Activated T-helper 17 cell treated with anti-CD3 and anti-CD28 coated beads, Interleukin-2, amount 50 U/mL, for 72 hours (primary cell): ENCODE data around the gene CENPT. TPM values are rescaled to one million over a fixed set of nuclear protein-coding genes. Genes with fewer than 3 reads are reported as not detected.

Source experiments
- ATAC-seq: fragments of 150-1000 bp; cut with Tn5 transposase; replicated peaks from 2 replicates; pipeline ENCODE4 v1.10.0; 2021; ENCODE audit warnings: mild to moderate bottlenecking, moderate library complexity
- H3K27ac Mint-ChIP-seq: one replicate; pipeline ENCODE4 v1.8.0; 2022; ENCODE audit warnings: mixed read lengths
- H3K27me3 Mint-ChIP-seq: one replicate; pipeline ENCODE4 v1.8.0; 2022; ENCODE audit warnings: mixed read lengths
- H3K36me3 Mint-ChIP-seq: one replicate; pipeline ENCODE4 v1.8.0; 2022; ENCODE audit warnings: low read depth, mild to moderate bottlenecking, mixed read lengths
- H3K4me1 Mint-ChIP-seq: one replicate; pipeline ENCODE4 v1.8.0; 2022; ENCODE audit warnings: mixed read lengths
- H3K4me3 Mint-ChIP-seq: one replicate; pipeline ENCODE4 v1.8.0; 2022; ENCODE audit warnings: mild to moderate bottlenecking, mixed read lengths
- H3K9me3 Mint-ChIP-seq: one replicate; pipeline ENCODE4 v1.8.0; 2022; ENCODE audit warnings: mixed read lengths
- total RNA-seq, 2 donors: library from RNA; stranded (reverse); gene quantifications; one replicate each; pipeline ENCODE4 v1.2.3, GENCODE V29; 2022

CENPT gene
- total RNA-seq, 2 donors from 2014 or later = 61.4 to 64.2 TPM

DNA sequence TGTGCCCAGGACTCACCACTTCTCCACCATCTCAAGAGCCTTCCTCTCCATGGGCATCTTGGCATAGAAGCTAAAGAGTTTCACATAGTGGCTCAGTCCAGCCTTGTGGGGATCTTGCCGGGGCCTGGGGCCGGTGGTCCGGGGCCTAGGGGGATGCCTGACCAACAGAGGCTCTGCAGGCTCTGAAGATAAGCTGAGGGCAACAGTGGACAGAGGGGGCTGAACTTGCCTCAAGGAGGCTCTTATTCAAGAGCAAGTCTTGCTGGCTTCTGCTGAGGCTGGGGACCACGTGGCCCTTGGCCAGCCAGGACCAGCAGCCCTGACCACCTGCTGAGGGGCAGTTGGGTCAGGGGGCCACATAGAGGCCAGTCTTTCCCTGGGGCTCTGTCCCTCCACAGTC lies 18.8 kb downstream of the CENPT start:
- Mint-ChIP-seq H3K27me3 (no peaks in the 10 kb centered on the region), H3K27ac (no peak overlapping the region), H3K9me3 (no peaks in the 10 kb centered on the region), H3K36me3 (peaks cover 21% of the 10 kb centered on the region), H3K4me1 (no peaks in the 10 kb centered on the region), H3K4me3 (no peak overlapping the region)
- no peak for ATAC-seq

DNA sequence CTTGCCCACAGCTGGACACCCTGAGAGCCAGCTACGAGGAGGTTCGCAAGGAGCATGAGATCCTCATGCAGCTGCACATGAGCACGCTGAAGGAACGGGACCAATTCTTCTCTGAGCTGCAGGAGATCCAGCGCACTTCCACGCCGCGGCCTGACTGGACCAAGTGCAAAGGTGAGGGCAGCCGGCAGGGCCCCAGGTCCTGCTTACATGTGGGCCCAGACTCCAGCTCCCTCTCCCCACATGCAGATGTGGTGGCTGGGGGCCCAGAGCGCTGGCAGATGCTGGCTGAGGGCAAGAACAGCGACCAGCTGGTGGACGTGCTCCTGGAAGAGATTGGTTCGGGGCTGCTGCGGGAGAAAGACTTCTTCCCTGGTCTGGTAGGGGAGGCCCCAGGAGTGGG lies 21.6 kb downstream of the CENPT start:
- Mint-ChIP-seq H3K4me3 (no peak overlapping the region), H3K36me3 (peaks cover 13% of the 10 kb centered on the region), H3K27me3 (no peaks in the 10 kb centered on the region), H3K4me1 (no peaks in the 10 kb centered on the region), H3K27ac (peak overlapping the region; percentile 65), H3K9me3 (no peaks in the 10 kb centered on the region)
- ATAC-seq = no peak

DNA sequence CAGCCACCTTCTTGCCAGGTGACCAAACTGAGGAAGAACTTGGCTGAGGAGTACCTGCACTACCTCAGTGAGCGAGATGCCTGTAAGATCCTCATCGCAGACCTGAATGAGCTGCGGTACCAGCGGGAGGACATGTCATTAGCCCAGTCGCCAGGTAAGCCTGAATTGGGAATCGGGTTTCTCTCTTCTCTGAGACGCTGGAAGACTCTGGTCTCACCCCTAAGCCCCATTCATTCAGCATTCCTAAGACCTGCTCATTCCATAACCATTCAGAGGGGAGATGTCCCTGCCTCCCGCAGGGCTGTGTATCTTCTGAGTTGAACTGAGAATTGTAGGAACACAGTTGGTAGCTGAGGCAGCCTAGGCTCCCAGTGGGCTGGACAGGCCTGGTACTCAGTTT lies 22.4 kb downstream of the CENPT start:
- H3K27ac Mint-ChIP-seq = peak overlapping the region; percentile 65

DNA sequence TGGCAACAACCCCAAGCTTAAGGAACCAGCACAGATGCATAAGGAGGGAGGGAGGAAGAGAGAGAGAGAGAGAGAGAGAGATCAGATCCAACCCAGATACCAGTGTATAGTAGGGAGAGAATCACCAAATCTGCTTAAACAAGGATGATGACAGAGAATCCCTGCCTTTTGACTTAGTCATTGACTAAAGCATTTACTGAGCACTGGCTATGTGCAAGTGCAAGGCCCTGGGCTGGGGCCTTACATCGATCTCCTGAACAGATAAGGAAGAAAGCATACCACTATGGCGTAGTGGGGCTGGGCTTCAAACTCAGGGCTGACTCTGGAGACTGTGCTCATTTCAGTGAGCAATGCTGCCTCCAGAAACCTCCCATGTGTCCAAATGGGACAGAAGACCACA lies 25.0 kb downstream of the CENPT start:
- Mint-ChIP-seq H3K9me3 (no peaks in the 10 kb centered on the region), H3K36me3 (no peaks in the 10 kb centered on the region), H3K4me3 (no peak overlapping the region), H3K4me1 (no peaks in the 10 kb centered on the region), H3K27ac (no peak overlapping the region), H3K27me3 (no peaks in the 10 kb centered on the region)
- no peak for ATAC-seq

More for the DNA sequence above, 22.4 kb downstream of the CENPT start:
- no peak for ATAC-seq
- H3K4me3 Mint-ChIP-seq = no peak overlapping the region
- peaks cover 6% of the 10 kb centered on the region for H3K36me3 Mint-ChIP-seq
- H3K4me1 Mint-ChIP-seq = no peaks in the 10 kb centered on the region
- no peaks in the 10 kb centered on the region for H3K9me3 Mint-ChIP-seq
- no peaks in the 10 kb centered on the region for H3K27me3 Mint-ChIP-seq

DNA sequence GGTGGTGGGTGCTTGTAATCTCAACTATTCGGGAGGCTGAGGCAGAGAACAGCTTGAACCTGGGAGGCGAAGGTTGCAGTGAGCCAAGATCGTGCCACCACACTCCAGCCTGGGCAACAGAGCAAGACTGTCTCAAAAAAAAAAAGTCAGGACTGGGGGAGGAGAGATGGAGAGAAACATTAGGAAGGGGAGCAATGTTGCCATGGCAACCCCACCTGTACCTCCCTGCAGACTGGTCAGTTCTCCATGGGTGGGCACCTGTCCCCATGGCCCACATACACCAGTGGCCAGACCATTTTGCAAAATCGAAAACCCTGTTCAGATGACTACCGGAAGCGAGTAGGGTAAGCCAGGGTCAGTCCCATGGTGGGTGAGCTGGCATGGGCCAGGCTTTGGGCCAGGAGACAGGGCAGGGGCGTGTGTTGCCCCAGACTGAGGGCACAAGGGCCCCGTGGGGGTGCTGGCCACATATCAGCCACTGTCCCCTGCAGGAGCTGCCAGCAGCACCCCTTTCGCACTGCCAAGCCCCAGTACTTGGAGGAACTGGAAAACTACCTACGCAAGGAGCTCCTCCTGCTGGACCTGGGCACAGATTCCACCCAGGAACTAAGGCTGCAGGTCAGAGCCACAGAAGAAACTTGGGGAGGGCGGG lies 26.8 kb downstream of the CENPT start:
- H3K9me3 Mint-ChIP-seq = no peaks in the 10 kb centered on the region
- no peaks in the 10 kb centered on the region for H3K36me3 Mint-ChIP-seq
- no peaks in the 10 kb centered on the region for H3K4me1 Mint-ChIP-seq
- H3K4me3 Mint-ChIP-seq = no peak overlapping the region
- no peaks in the 10 kb centered on the region for H3K27me3 Mint-ChIP-seq
- H3K27ac Mint-ChIP-seq = no peak overlapping the region
- no peak for ATAC-seq

DNA sequence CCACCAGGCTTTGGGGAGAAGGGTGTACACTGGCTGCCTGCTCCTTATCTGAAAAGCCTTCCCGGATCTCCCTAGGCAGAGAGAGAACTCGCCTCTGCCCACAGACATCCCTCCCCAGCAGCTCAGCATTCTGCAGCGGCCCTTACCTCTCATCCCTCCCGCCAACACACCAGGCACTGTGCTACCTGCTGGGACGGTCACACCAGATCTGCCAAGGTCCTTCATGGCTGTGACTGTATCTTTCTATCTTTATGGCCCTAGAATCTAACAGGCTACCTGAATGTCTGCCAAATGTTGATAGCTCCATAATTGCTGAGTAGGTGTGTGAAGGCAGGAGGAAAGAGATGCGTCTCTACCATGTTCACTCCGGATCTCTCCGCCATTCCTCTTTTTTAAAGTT lies 32.9 kb downstream of the CENPT start:
- H3K27ac Mint-ChIP-seq = no peak overlapping the region
- no peak for ATAC-seq
- no peaks in the 10 kb centered on the region for H3K36me3 Mint-ChIP-seq
- H3K4me1 Mint-ChIP-seq = no peaks in the 10 kb centered on the region
- no peaks in the 10 kb centered on the region for H3K27me3 Mint-ChIP-seq
- H3K9me3 Mint-ChIP-seq = no peaks in the 10 kb centered on the region
- no peak overlapping the region for H3K4me3 Mint-ChIP-seq

DNA sequence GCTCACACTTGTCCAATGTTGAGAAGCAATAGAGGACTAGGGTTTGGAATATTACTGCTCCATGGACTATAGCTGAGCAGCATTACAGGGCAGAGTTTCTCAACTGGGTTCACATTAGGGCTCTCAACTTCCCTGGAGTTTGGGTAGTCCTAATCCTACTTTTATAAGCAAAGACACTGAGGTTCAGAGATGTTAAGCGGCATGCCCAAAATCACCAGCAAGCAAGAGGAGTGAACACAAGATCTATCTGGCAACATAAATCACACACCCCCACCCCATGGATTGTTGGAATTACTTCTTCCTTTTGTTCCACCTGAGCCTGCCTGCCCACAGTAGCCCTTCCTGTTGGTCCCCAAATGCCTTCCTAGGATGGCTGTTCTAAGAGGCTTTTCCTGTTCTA lies 35.6 kb downstream of the CENPT start:
- no peak overlapping the region for H3K4me3 Mint-ChIP-seq
- H3K36me3 Mint-ChIP-seq = no peaks in the 10 kb centered on the region
- no peak for ATAC-seq
- H3K4me1 Mint-ChIP-seq = no peaks in the 10 kb centered on the region
- no peaks in the 10 kb centered on the region for H3K27me3 Mint-ChIP-seq
- no peak overlapping the region for H3K27ac Mint-ChIP-seq
- no peaks in the 10 kb centered on the region for H3K9me3 Mint-ChIP-seq

DNA sequence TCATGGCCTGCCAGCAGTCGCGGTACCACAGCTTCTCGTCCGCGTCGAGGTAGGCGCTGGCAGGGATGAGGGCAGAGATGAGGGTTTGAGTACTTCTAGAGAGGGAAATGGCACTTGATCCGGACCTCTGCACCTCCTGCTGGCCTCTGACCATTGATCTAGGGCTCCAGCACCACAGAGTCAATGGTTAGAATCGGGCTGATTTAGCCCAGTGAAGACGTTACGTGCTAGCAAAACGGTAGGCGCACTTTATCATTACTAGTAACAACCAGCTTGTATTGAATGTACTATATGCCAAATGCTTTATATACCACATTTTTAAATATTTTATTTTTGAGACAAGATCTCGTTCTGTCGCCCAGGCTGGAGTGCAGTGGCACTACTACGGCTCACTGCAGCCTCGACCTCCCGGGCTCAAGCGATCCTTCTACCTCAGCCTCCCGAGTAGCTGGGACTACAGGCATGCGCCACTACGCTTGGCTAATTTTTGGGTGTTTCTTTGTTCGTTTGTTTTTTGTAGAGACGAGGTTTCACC lies 40.3 kb downstream of the CENPT start:
- H3K27me3 Mint-ChIP-seq = no peaks in the 10 kb centered on the region
- H3K4me3 Mint-ChIP-seq = peak overlapping the region; percentile 77
- no peak for ATAC-seq
- peaks cover 35% of the 10 kb centered on the region for H3K36me3 Mint-ChIP-seq
- no peaks in the 10 kb centered on the region for H3K9me3 Mint-ChIP-seq
- H3K4me1 Mint-ChIP-seq = peaks cover 12% of the 10 kb centered on the region
- H3K27ac Mint-ChIP-seq = peak overlapping the region; percentile 57

DNA sequence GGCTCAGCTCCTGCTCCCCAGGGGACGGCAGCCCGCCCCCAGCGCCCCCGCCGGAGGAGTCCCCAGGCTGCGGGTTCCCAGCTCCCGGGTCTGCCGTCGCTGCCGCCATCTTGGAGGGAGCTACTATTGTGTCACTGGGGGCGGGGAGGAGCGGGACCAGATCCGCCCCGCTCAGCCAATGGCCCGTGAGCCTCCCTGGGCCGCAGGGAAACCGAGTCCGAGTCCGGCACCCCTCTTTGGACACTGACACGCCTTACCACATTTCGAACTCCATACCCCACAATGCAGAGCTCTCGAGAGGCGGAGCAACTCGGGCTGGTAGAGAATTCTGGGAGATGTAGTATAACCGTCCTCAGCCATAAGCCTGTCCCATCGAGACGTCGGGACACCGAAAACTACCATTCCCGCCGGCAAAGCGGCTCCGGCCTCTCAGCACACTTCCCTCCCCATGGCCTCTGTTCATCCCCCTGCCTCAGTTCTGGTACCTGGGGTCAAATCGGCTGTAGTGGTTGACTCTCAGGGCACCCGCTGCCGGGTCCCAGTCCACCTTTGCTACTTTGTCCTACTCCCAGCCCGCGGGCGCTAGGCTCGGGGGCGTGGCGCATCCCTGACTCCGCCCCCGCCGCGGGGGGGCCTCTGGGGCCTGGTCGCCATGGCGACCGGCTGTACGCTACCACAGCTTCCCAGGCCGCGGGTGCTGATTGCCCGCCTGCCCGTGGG lies 40.9 kb downstream of the CENPT start, which contains the start of the genes RANBP10 and TSNAXIP1:
Gene RANBP10, minus strand, starts transcription at position 133 of the 720 bp plus-strand sequence. Its CDS starts 24 bp downstream, at position 109.
Gene TSNAXIP1, plus strand, starts transcription at position 462 of the 720 bp plus-strand sequence. CDS start 261 bp downstream, outside the sequence.
- H3K27me3 Mint-ChIP-seq = no peaks in the 10 kb centered on the region

DNA sequence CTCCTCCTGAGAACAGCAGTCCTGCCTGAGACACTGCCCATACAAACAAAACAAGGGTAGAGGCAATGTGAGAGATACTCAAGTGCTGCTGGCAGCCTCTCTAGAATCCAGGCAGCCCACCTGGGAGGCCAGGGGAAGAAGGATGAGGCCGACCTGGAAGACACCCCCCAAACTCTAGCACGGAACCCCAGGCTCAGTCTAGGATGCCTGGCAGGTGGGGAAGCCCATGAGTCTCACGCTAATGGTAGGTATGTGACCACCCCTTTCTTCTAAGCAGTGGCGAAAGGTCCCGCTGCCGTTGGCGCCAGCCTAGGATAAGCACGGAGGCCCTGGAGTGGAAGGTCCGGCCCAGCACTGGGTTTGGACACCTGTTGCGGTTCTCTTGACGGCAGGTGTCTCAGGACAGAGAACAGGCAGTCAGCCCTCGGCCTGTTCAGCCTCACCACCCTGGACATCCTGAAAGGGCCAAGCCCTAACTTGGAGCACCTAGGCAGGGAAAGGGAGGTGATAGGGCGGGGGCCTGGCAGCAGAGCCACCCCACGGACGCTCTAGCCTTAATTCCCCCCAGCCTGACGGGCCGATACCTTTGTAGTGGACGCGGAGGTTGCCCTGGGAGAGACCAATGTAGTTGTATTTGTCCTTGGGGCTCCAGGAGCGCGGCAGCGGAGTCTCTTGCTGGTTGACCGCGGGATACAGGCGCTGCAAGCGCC lies 41.6 kb downstream of the CENPT start:
- no peak for ATAC-seq
- Mint-ChIP-seq H3K4me3 (peak overlapping the region; percentile 77), H3K36me3 (peaks cover 46% of the 10 kb centered on the region), H3K9me3 (no peaks in the 10 kb centered on the region), H3K4me1 (peaks cover 21% of the 10 kb centered on the region), H3K27ac (peak overlapping the region; percentile 57), H3K27me3 (no peaks in the 10 kb centered on the region)

More for the DNA sequence above, 40.9 kb downstream of the CENPT start, which contains the start of the genes RANBP10 and TSNAXIP1:
- peak; percentile 96 for ATAC-seq
- peaks cover 41% of the 10 kb centered on the region for H3K36me3 Mint-ChIP-seq
- peaks cover 18% of the 10 kb centered on the region for H3K4me1 Mint-ChIP-seq
- peak within 1 kb of the TSS; percentile 57 for H3K27ac Mint-ChIP-seq
- peak within 1 kb of the TSS; percentile 77 for H3K4me3 Mint-ChIP-seq
- no peaks in the 10 kb centered on the region for H3K9me3 Mint-ChIP-seq

DNA sequence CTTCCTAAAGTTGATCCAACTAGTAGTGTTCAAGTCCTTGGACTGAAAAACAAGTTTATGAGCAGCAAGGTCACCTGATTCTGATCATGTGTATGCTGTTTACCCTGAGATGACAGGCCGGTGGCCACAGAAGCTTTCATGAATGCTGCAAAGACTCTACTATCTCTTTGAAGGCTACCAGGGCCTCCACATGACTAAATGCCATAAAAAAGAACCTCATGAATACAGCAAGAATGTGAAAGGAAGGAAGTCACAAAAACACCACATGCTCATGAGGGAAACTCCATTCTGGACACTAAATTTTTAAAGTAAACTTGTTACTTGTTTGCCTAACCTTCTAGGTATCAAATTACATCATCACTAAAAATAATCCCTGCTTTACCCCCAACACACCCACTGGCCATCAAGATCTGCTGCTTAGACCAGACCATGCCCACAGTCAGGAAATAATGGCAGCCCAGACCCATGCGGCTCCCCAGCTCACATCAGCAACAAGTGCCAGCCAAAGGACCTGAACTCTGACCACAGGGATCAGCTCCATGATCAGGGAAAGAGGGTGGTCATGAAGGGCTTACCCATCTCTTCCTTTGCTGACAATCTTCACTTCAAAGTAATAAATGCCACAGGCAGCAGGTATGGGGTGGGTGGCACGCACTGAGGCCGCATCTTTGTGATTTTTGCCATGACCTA lies 42.5 kb downstream of the CENPT start:
- no peak for ATAC-seq
- Mint-ChIP-seq H3K27ac (peak overlapping the region; percentile 57), H3K4me3 (peak overlapping the region; percentile 77), H3K36me3 (peaks cover 55% of the 10 kb centered on the region), H3K9me3 (no peaks in the 10 kb centered on the region), H3K4me1 (peaks cover 27% of the 10 kb centered on the region), H3K27me3 (no peaks in the 10 kb centered on the region)

DNA sequence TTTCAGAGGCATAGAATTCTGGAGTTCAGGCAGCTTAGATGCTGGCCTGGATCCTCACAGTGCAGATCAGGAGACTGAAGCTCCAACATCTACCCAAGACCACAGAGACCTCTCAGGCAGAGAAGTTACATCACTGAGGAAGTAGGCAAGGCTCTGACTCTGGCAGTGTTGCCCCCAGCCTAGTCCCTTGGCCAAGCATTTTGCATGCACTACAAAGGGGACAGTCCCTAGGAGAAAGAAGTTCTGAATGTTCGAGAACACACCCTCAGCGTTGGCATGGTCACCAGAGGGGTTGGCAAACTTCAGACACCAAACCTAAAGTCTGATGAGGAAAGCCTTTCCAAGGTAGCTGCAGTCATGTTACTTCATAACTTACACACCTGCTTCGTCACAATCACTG lies 43.6 kb downstream of the CENPT start:
- no peak for ATAC-seq
- no peaks in the 10 kb centered on the region for H3K27me3 Mint-ChIP-seq
- H3K36me3 Mint-ChIP-seq = peaks cover 65% of the 10 kb centered on the region
- H3K4me3 Mint-ChIP-seq = peak overlapping the region; percentile 77
- peaks cover 32% of the 10 kb centered on the region for H3K4me1 Mint-ChIP-seq
- H3K27ac Mint-ChIP-seq = no peak overlapping the region
- no peaks in the 10 kb centered on the region for H3K9me3 Mint-ChIP-seq

DNA sequence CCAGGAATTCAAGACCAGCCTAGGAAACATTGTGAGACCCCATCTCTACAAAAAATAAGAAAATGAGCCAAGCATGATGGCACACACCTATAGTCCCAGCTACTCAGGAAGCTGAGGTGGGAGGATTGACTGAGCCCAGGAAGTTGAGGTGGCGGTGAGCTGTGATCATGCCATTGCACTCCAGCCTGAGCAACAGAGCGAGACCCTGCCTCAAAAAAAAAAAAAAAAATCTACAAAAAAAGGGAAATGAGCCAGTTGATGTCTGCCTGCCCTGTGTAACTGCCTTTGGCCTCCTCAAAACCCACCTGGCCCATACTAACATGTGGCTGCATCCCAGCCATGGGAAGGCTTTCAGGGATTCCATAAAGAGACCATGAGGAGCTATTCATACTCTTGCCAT lies 45.6 kb downstream of the CENPT start:
- Mint-ChIP-seq H3K36me3 (peaks cover 79% of the 10 kb centered on the region), H3K27me3 (no peaks in the 10 kb centered on the region), H3K4me1 (peaks cover 39% of the 10 kb centered on the region), H3K4me3 (peak overlapping the region; percentile 66), H3K27ac (peak overlapping the region; percentile 76), H3K9me3 (no peaks in the 10 kb centered on the region)
- no peak for ATAC-seq

DNA sequence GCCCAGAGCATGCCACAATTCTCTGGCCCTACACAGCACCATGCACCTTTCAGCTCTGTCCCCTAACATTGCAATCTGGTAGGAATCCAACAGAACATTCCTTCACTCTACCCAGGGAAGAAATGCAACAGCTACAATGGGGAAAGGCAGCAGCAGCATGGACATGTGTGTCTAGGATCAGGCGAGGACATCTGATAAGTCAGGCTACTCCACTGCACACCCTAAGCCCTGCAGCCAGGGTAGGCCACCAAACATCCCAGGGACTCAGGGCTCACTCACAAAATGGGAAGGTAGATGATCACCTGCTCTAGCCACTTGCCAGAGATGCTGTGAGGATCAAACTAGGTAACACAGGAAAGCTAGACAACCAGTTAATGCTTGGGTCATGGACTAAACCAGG lies 46.3 kb downstream of the CENPT start:
- Mint-ChIP-seq H3K4me3 (peak overlapping the region; percentile 66), H3K4me1 (peaks cover 45% of the 10 kb centered on the region), H3K27ac (peak overlapping the region; percentile 76), H3K27me3 (no peaks in the 10 kb centered on the region), H3K36me3 (peaks cover 86% of the 10 kb centered on the region), H3K9me3 (no peaks in the 10 kb centered on the region)
- ATAC-seq = no peak
